A549 (cell line): Measurements from ENCODE around the gene PI4KA. TPM values are rescaled to one million over a fixed set of nuclear protein-coding genes. Genes with fewer than 3 reads are reported as not detected.

Source experiments
- ATAC-seq, 2 experiments: fragments of 200-7000 bp in 1 of 2; fragments of >200 bp in 1 of 2; cut with Nextera tagmentation in 1 of 2; cut with Tn5 transposase in 1 of 2; 3 replicates each; pipeline versions ENCODE4 v1.8.0 to v1.9.1; 2018 to 2020; ENCODE audit warnings: mild to moderate bottlenecking in 1 of 2, moderate library complexity in 1 of 2
- CTCF ChIA-PET: fragments of 300-600 bp; sonication (Branson Sonifier 250); formaldehyde crosslinking; extraction: SDS; loops from one replicate; lab custom pipeline; 2021; ENCODE audit warnings: antibody characterized with exemption, inconsistent platforms; lab: Yijun Ruan, JAX
- POLR2A ChIA-PET: fragments of 350-600 bp; formaldehyde crosslinking; extraction: SDS; loops from one replicate; lab custom pipeline; 2021; ENCODE audit warnings: antibody characterized with exemption, inconsistent platforms; lab: Yijun Ruan, JAX
- DNase-seq, 2 experiments: peaks; one replicate each; pipeline versions ENCODE4 v3.0.0 to v3.0.0-alpha.2; 2011 to 2016; ENCODE audit warnings: low read depth in 1 of 2, low spot score in 1 of 2
- FAIRE-seq: peaks from 2 replicates; lab custom pipeline; 2011; peaks lifted over from hg19 to GRCh38; lab: Jason Lieb, UNC
- H3K27ac ChIP-seq, 2 experiments: fragments of >200 bp; sonication (Bioruptor Twin); formaldehyde crosslinking; 3 replicates each; pipeline ENCODE4 v1.5.1; 2016 to 2017
- H3K4me1 ChIP-seq: fragments of >200 bp; sonication (Bioruptor Twin); formaldehyde crosslinking; 3 replicates; pipeline ENCODE4 v1.6.1; 2016
- H3K4me2 ChIP-seq: fragments of >200 bp; sonication (Bioruptor Twin); formaldehyde crosslinking; 3 replicates; pipeline ENCODE4 v1.6.1; 2016
- H3K4me3 ChIP-seq: fragments of >200 bp; sonication (Bioruptor Twin); formaldehyde crosslinking; 3 replicates; pipeline ENCODE4 v1.5.1; 2016
- H3K9me3 ChIP-seq: fragments of >200 bp; sonication (Bioruptor Twin); formaldehyde crosslinking; 3 replicates; pipeline ENCODE4 v1.6.1; 2016
- BCL3 ChIP-seq: fragments of >200 bp; sonication (Bioruptor Twin); formaldehyde crosslinking; IDR thresholded peaks from 3 replicates; pipeline ENCODE4 v1.6.1; 2016
- BHLHE40 ChIP-seq: IDR thresholded peaks from 2 replicates; pipeline ENCODE4 v1.6.1; 2012; ENCODE audit warnings: low read depth, low read length, inconsistent platforms
- CTCF ChIP-seq: fragments of >200 bp; sonication (Bioruptor Twin); formaldehyde crosslinking; IDR thresholded peaks from 3 replicates; pipeline ENCODE4 v1.5.1; 2016
- FOSB ChIP-seq: fragments of 250-450 bp; sonication (Bioruptor Pico); IDR thresholded peaks from 2 replicates; pipeline ENCODE4 v1.5.0; 2020; ENCODE audit warnings: mild to moderate bottlenecking, moderate library complexity
- HDAC2 ChIP-seq: fragments of 200-600 bp; sonication (generic); IDR thresholded peaks from 2 replicates; pipeline ENCODE4 v1.6.1; 2016
- HEYL ChIP-seq: fragments of 250-450 bp; sonication (Bioruptor Pico); IDR thresholded peaks from 2 replicates; pipeline ENCODE4 v1.8.0; 2021; ENCODE audit warnings: mild to moderate bottlenecking, moderate library complexity
- HOXA7 ChIP-seq: fragments of 250-450 bp; sonication (Bioruptor Pico); IDR thresholded peaks from 2 replicates; pipeline ENCODE4 v1.5.0; 2020; ENCODE audit warnings: mild to moderate bottlenecking, moderate library complexity
- HOXB5 ChIP-seq: fragments of 250-450 bp; sonication (Bioruptor Pico); IDR thresholded peaks from 2 replicates; pipeline ENCODE4 v1.5.0; 2020; ENCODE audit warnings: mild to moderate bottlenecking, moderate library complexity
- JUNB ChIP-seq: fragments of >200 bp; sonication (Bioruptor Twin); formaldehyde crosslinking; IDR thresholded peaks from 2 replicates; pipeline ENCODE4 v1.6.1; 2016
- KDM5A ChIP-seq: fragments of 200-600 bp; sonication (generic); IDR thresholded peaks from 2 replicates; pipeline ENCODE4 v1.6.1; 2016; ENCODE audit warnings: antibody characterized with exemption, mild to moderate bottlenecking
- MAFK ChIP-seq: fragments of 450-650 bp; IDR thresholded peaks from 2 replicates; pipeline ENCODE4 v1.6.1; 2014; ENCODE audit not compliant: partially characterized antibody
- MAX ChIP-seq: IDR thresholded peaks from 2 replicates; pipeline ENCODE4 v1.6.1; 2012
- PHF8 ChIP-seq: fragments of 200-600 bp; sonication (generic); IDR thresholded peaks from 2 replicates; pipeline ENCODE4 v1.6.1; 2016; ENCODE audit warnings: low read depth, mild to moderate bottlenecking, antibody characterized with exemption, moderate library complexity, borderline replicate concordance
- POLR2A ChIP-seq: IDR thresholded peaks from 2 replicates; pipeline ENCODE4 v1.6.1; 2012; ENCODE audit warnings: mild to moderate bottlenecking, low read length
- RAD21 ChIP-seq, 2 experiments: fragments of >200 bp in 1 of 2; sonication (Bioruptor Twin) in 1 of 2; formaldehyde crosslinking in 1 of 2; IDR thresholded peaks in 1 of 2; conservative IDR thresholded peaks in 1 of 2; 2 replicates in 1 of 2; 3 replicates in 1 of 2; pipeline ENCODE4 v1.6.1; 2012 to 2018; ENCODE audit warnings: inconsistent platforms in 1 of 2
- RARB ChIP-seq: fragments of 250-450 bp; sonication (Bioruptor Pico); IDR thresholded peaks from 2 replicates; pipeline ENCODE4 v1.8.0; 2021; ENCODE audit warnings: mild to moderate bottlenecking, moderate library complexity
- REST ChIP-seq: fragments of 200-600 bp; sonication (generic); IDR thresholded peaks from 2 replicates; pipeline ENCODE4 v1.6.1; 2016; ENCODE audit warnings: antibody characterized with exemption, mild to moderate bottlenecking, moderate library complexity
- SMC3 ChIP-seq: fragments of >200 bp; sonication (Bioruptor Twin); formaldehyde crosslinking; IDR thresholded peaks from 3 replicates; pipeline ENCODE4 v1.6.1; 2018; ENCODE audit warnings: inconsistent platforms
- SREBF2 ChIP-seq: fragments of 450-650 bp; IDR thresholded peaks from 2 replicates; pipeline ENCODE4 v1.6.1; 2014; ENCODE audit warnings: mild to moderate bottlenecking, moderate library complexity
- USF2 ChIP-seq: fragments of 450-650 bp; IDR thresholded peaks from 2 replicates; pipeline ENCODE4 v1.6.1; 2014; ENCODE audit warnings: antibody characterized with exemption
- ZFP36 ChIP-seq: fragments of 450-650 bp; IDR thresholded peaks from 2 replicates; pipeline ENCODE4 v1.6.1; 2014; ENCODE audit warnings: borderline replicate concordance; ENCODE audit not compliant: partially characterized antibody
- WGBS: methylation state at CpG from one replicate; pipeline ENCODE4 v1.1.6; 2017; ENCODE audit errors: missing lambda C conversion rate; 5-methylcytosine and 5-hydroxymethylcytosine counted together
- polyA plus RNA-seq, 4 experiments: library from polyadenylated mRNA; depleted of rRNA in 3 of 4; stranded (reverse); fragments of >200 nt; fragmentation: RNase III in 1 of 4; extraction: RNeasy Plus Mini Kit Qiagen cat#74134 plus additional on column Dnase treatment in 1 of 4; gene quantifications; 2 replicates in 3 of 4; 3 replicates in 1 of 4; pipeline ENCODE4 v1.2.3, GENCODE V29; 2011 to 2017

The PI4KA gene
- polyA plus RNA-seq, 2 of the 4 experiments (the other 2 are of a cell fraction) = 14.4 to 21.3 TPM

- no peak for TF ChIP-seq REST
Observed at GRCh38 chr22:20889904-20890540, 31.4 kb upstream of the PI4KA start (continued).

GRCh38 chr22:20889025-20889704 is 30.6 kb upstream of the PI4KA start:
- POLR2A ChIA-PET = no interaction called here
- DNase-seq (no peak), ATAC-seq (no peak), FAIRE-seq (no peak)
- TF ChIP-seq FOSB (CRISPR knock-in tag) (no peak), MAFK (peak; percentile 34)
- no peak overlapping the region for H3K4me3 ChIP-seq
- no peak overlapping the region for H3K4me2 ChIP-seq
- H3K9me3 ChIP-seq = no peaks in the 10 kb centered on the region
- CTCF ChIA-PET = interaction anchor here (1.1 to 1.4 kb wide), 2 partner anchors 83 to 99 kb away, joined by 3 read pairs; no protein-coding TSS in a partner anchor
- peaks cover 6% of the 10 kb centered on the region for H3K4me1 ChIP-seq
- H3K27ac ChIP-seq = no peak overlapping the region
- WGBS = 88% methylated on average over 6 of the region's 6 CpGs

- WGBS = 68% methylated on average over 5 of the region's 5 CpGs
- ChIA-PET CTCF (interaction anchor here (0.6 kb wide), 1 partner anchor 71 kb away, joined by 3 read pairs; no protein-coding TSS in a partner anchor), POLR2A (no interaction called here)
- ATAC-seq = no peak
- H3K9me3 ChIP-seq = no peaks in the 10 kb centered on the region
- H3K27ac ChIP-seq = no peak overlapping the region
- no peak for FAIRE-seq
- peaks cover 6% of the 10 kb centered on the region for H3K4me1 ChIP-seq
- TF ChIP-seq KDM5A = no peak
- DNase-seq = peak in 1 of 2 experiments; percentile 6
- H3K4me3 ChIP-seq = no peak overlapping the region
- H3K4me2 ChIP-seq = no peak overlapping the region
Observed at GRCh38 chr22:20887375-20887774, 28.8 kb upstream of the PI4KA start.

GRCh38 chr22:20885557-20886323 is 27.1 kb upstream of the PI4KA start:
- WGBS = 14% methylated on average over 10 of the region's 10 CpGs
- H3K4me3 ChIP-seq = no peak overlapping the region
- FAIRE-seq (no peak), DNase-seq (peak; percentile 83 to 85), ATAC-seq (peak; percentile 99 to 100)
- peak overlapping the region; percentile 75 to 83 for H3K27ac ChIP-seq
- no peaks in the 10 kb centered on the region for H3K9me3 ChIP-seq
- CTCF ChIA-PET = interaction anchor here (0.6 to 3.4 kb wide), 67 partner anchors 8 to 761 kb away, joined by 3 to 35 read pairs (median 4); partner anchors contain the start of genes CRKL and LZTR1
- POLR2A ChIA-PET = interaction anchor here (0.8 to 1.4 kb wide), 7 partner anchors 18 to 117 kb away, joined by 3 to 22 read pairs (median 3); partner anchors contain the start of genes LZTR1 and THAP7
- H3K4me1 ChIP-seq = peaks cover 6% of the 10 kb centered on the region
- H3K4me2 ChIP-seq = peak overlapping the region; percentile 76
- no peak for TF ChIP-seq BHLHE40
- TF ChIP-seq SREBF2 = no peak
- TF ChIP-seq HDAC2 = no peak
- TF ChIP-seq ZFP36 = no peak
- TF ChIP-seq HOXA7 = no peak
- no peak for TF ChIP-seq HOXB5 (CRISPR knock-in tag)
- no peak for TF ChIP-seq USF2
- no peak for TF ChIP-seq HEYL
- no peak for TF ChIP-seq PHF8
- TF ChIP-seq MAFK = peak; percentile 41
- no peak for TF ChIP-seq RARB (CRISPR knock-in tag)
- TF ChIP-seq SMC3 = peak; percentile 74
- TF ChIP-seq CTCF = peak; percentile 86
- TF ChIP-seq POLR2A = peak; percentile 26
- TF ChIP-seq RAD21 (conservative IDR thresholded peaks at IDR 0.05 in 1 of 2, IDR thresholded peaks at IDR 0.05 in 1 of 2) = peak; percentile 85 to 92
- no peak for TF ChIP-seq JUNB
- TF ChIP-seq MAX = no peak
- no peak for TF ChIP-seq BCL3
